Caco-2 (cell line): ENCODE measurements around the gene WNT16. TPM values are rescaled to one million over a fixed set of nuclear protein-coding genes. Genes with fewer than 3 reads are reported as not detected.

Experiments
- BruUV-seq: library from RNA; stranded (reverse); fragments of 400-500 nt; replicated peaks from 2 replicates; lab custom pipeline; 2021; lab: Mats Ljungman, UMichigan
- CTCF ChIA-PET: fragments of 300-600 bp; sonication (Branson Sonifier 250); formaldehyde crosslinking; loops from one replicate; lab custom pipeline; 2022; ENCODE audit warnings: antibody characterized with exemption; lab: Charles Lee
- POLR2A ChIA-PET: fragments of 300-600 bp; sonication (Branson Sonifier 250); formaldehyde crosslinking; loops from one replicate; lab custom pipeline; 2022; ENCODE audit warnings: antibody characterized with exemption; lab: Charles Lee
- DNase-seq, 2 experiments: peaks; one replicate each; pipeline versions ENCODE4 v3.0.0 to v3.0.0-alpha.2; 2020 to 2022
- H3K27me3 ChIP-seq: replicated peaks from 2 replicates; pipeline ENCODE4 v1.6.0; 2011; ENCODE audit warnings: low read length; ENCODE audit not compliant: control insufficient read depth, insufficient read depth
- H3K36me3 ChIP-seq: 2 replicates; pipeline ENCODE4 v1.5.1; 2011; ENCODE audit warnings: low read length; ENCODE audit not compliant: control insufficient read depth, insufficient read depth
- H3K4me1 ChIP-seq: fragments of 250-450 bp; sonication (Bioruptor Pico); 2 replicates; pipeline ENCODE4 v1.5.1; 2020; ENCODE audit warnings: mild to moderate bottlenecking
- H3K4me3 ChIP-seq: 2 replicates; pipeline ENCODE4 v1.5.1; 2011; ENCODE audit warnings: low read depth, mild to moderate bottlenecking, control low read depth, low read length
- H3K9me3 ChIP-seq: fragments of 250-450 bp; sonication (Bioruptor Pico); 2 replicates; pipeline ENCODE4 v1.5.1; 2020; ENCODE audit warnings: mild to moderate bottlenecking, moderate library complexity
- H3K27ac Mint-ChIP-seq: one replicate; pipeline ENCODE4 v1.8.0; 2022; ENCODE audit warnings: mixed read lengths; ENCODE audit not compliant: unreplicated experiment
- H3K27me3 Mint-ChIP-seq: one replicate; pipeline ENCODE4 v1.8.0; 2022; ENCODE audit warnings: mixed read lengths; ENCODE audit not compliant: insufficient read depth, unreplicated experiment
- H3K36me3 Mint-ChIP-seq: one replicate; pipeline ENCODE4 v1.8.0; 2022; ENCODE audit warnings: mild to moderate bottlenecking, mixed read lengths; ENCODE audit not compliant: insufficient read depth, unreplicated experiment
- H3K4me1 Mint-ChIP-seq: one replicate; pipeline ENCODE4 v1.8.0; 2022; ENCODE audit warnings: low read depth, mixed read lengths; ENCODE audit not compliant: unreplicated experiment
- H3K4me3 Mint-ChIP-seq: one replicate; pipeline ENCODE4 v1.8.0; 2022; ENCODE audit warnings: mild to moderate bottlenecking, moderate library complexity, mixed read lengths; ENCODE audit not compliant: unreplicated experiment
- H3K9me3 Mint-ChIP-seq: one replicate; pipeline ENCODE4 v1.8.0; 2022; ENCODE audit warnings: mixed read lengths; ENCODE audit not compliant: unreplicated experiment
- intact Hi-C: fragments of 100-400 bp; cut with micrococcal nuclease; formaldehyde crosslinking; loops from one replicate; pipeline ENCODE4 v1.10.0; 2022; ENCODE audit not compliant: unreplicated experiment
- total RNA-seq: library from RNA; stranded (reverse); gene quantifications from 2 replicates; pipeline ENCODE4 v1.2.3, GENCODE V29; 2022
- TF ChIP-seq, protein P1 (sequence below), 2 experiments: fragments of 200-600 bp in 1 of 2; IDR thresholded peaks; 1 replicate in 1 of 2; 2 replicates in 1 of 2; pipeline versions ENCODE4 v1.5.1 to v1.8.0; 2011 to 2022; ENCODE audit warnings: antibody characterized with exemption in 1 of 2, control low read depth in 1 of 2, inconsistent platforms in 1 of 2, low read depth in 1 of 2, low read length in 1 of 2, mild to moderate bottlenecking in 1 of 2, moderate library complexity in 1 of 2; ENCODE audit not compliant: insufficient read depth in 1 of 2, severe bottlenecking in 1 of 2, unreplicated experiment in 1 of 2

Gene WNT16
- total RNA-seq, 1 experiment from 2014 or later, result not detected

DNA sequence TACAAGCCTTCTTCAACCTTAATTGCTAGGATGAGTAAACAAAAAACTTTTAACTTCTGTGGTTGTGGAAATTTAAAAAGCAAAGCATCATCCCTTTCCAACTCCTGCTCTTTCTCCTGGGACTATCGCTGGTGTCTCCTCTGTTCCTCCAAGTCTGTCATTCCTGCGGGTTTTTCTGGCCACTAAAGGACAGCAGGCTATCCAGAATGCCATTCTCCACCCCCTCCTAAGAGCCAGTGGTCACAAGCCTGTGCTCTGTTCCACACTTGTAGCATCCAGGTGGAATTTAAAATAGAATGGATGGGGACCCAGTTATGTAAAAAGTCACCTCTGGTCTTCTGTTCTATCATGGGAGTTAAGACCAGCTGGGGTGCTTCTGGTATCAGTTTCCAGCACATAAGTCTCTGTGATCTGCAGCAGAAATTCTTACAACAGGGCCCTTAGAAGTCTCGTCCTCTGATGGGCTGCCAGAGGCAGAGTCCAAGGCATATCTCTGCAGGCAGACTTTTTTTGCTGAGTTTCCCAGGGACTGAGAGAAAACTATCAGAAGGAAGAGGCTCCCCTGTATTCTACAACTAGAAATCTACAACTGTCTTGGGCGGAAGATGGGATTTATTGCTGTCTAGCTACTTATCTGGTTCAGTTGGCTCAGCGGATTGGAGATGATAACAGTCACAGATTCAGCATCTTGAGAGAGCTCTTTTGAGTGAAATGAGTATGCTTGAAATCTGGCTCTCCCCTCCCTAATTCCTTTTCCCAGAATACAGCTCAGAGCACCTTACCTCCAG is 5.1 kb upstream of the WNT16 start:
- H3K4me3 Mint-ChIP-seq, result no peak overlapping the region
- Histone ChIP-seq H3K27me3 (0 out of 2 replicates have a peak, but pooled peaks cover 1% of the 10 kb centered on the region), H3K36me3 (no peaks in the 10 kb centered on the region), H3K9me3 (no peaks in the 10 kb centered on the region), H3K4me1 (no peaks in the 10 kb centered on the region), H3K4me3 (no peak overlapping the region)
- peaks cover 18% of the 10 kb centered on the region for H3K27me3 Mint-ChIP-seq
- BruUV-seq, result no TSS peak
- CTCF ChIA-PET, result no interaction called here
- H3K9me3 Mint-ChIP-seq, result no peaks in the 10 kb centered on the region
- intact Hi-C loops, result no loop called here
- POLR2A ChIA-PET, result no interaction called here
- no peaks in the 10 kb centered on the region for H3K36me3 Mint-ChIP-seq
- no peak for DNase-seq
- no peak overlapping the region for H3K27ac Mint-ChIP-seq
- no peaks in the 10 kb centered on the region for H3K4me1 Mint-ChIP-seq
- TF ChIP-seq, protein P1, sequence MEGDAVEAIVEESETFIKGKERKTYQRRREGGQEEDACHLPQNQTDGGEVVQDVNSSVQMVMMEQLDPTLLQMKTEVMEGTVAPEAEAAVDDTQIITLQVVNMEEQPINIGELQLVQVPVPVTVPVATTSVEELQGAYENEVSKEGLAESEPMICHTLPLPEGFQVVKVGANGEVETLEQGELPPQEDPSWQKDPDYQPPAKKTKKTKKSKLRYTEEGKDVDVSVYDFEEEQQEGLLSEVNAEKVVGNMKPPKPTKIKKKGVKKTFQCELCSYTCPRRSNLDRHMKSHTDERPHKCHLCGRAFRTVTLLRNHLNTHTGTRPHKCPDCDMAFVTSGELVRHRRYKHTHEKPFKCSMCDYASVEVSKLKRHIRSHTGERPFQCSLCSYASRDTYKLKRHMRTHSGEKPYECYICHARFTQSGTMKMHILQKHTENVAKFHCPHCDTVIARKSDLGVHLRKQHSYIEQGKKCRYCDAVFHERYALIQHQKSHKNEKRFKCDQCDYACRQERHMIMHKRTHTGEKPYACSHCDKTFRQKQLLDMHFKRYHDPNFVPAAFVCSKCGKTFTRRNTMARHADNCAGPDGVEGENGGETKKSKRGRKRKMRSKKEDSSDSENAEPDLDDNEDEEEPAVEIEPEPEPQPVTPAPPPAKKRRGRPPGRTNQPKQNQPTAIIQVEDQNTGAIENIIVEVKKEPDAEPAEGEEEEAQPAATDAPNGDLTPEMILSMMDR (IDR thresholded peaks at IDR 0.05; ENCODE audit: insufficient read depth in 1 of 2, low read depth in 1 of 2, low read length in 1 of 2, severe bottlenecking in 1 of 2, unreplicated experiment in 1 of 2), result no peak

DNA sequence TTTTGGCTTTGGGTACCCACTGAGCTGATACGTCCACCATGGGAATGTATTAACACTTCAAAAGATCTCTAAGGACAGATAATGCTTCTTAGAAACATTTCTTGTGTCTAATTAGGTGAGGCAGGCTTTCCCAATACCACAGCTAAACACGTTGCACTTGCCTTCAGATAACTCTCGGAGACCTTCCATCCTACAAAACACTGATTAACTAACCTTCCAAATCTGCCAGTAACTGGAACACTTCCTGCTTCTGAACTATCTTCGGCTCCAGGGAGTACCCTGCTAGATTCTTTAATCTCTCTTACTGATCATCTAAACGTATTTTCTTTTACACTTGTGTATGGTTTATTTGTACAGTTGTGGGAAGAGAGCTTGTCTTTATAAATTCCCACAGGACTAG is 1.1 kb upstream of the WNT16 start:
- ChIA-PET CTCF (no interaction called here), POLR2A (no interaction called here)
- 0 out of 2 replicates have a peak, but pooled peaks cover 5% of the 10 kb centered on the region for H3K4me1 ChIP-seq
- no peaks in the 10 kb centered on the region for H3K9me3 ChIP-seq
- Mint-ChIP-seq H3K9me3 (no peaks in the 10 kb centered on the region), H3K4me1 (peaks cover 5% of the 10 kb centered on the region), H3K4me3 (no peak overlapping the region), H3K27ac (no peak overlapping the region), H3K27me3 (peaks cover 34% of the 10 kb centered on the region), H3K36me3 (no peaks in the 10 kb centered on the region)
- no TSS peak for BruUV-seq
- intact Hi-C loops, result no loop called here
- TF ChIP-seq, protein P1 (IDR thresholded peaks at IDR 0.05; ENCODE audit: insufficient read depth in 1 of 2, low read depth in 1 of 2, low read length in 1 of 2, severe bottlenecking in 1 of 2, unreplicated experiment in 1 of 2), result no peak
- 0 out of 2 replicates have a peak, but pooled peaks cover 4% of the 10 kb centered on the region for H3K27me3 ChIP-seq
- H3K4me3 ChIP-seq, result no peak overlapping the region
- no peaks in the 10 kb centered on the region for H3K36me3 ChIP-seq
- no peak for DNase-seq

DNA sequence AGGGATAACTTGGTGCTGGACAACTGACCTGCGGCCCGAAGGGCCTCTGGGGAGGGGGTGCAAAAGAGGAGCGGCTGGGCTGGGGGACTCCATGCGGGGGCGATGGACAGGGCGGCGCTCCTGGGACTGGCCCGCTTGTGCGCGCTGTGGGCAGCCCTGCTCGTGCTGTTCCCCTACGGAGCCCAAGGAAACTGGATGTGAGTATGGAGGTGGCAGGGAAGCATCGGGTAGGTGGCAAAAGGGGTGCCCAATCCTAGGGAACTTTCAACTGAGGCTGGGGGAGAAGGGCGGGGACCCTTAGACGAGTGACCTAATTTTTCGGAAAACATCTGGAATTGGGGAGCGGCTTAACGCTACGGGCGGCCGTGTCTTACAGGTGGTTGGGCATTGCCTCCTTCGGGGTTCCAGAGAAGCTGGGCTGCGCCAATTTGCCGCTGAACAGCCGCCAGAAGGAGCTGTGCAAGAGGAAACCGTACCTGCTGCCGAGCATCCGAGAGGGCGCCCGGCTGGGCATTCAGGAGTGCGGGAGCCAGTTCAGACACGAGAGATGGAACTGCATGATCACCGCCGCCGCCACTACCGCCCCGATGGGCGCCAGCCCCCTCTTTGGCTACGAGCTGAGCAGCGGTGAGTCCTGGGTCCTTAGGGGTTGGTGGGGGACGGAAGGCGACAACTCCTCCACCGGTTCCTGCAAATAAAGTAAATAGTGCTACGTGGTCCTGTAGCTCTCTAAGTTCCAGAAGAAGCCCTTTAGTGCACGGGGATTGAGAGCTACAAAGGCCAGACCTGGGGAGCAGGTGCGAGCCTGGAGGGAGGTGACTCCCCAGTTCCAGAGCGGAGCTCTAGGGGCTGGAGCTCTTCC is 622 bp downstream of the WNT16 start:
- no peaks in the 10 kb centered on the region for H3K36me3 ChIP-seq
- intact Hi-C loops, result no loop called here
- TF ChIP-seq, protein P1 (IDR thresholded peaks at IDR 0.05; ENCODE audit: insufficient read depth in 1 of 2, low read depth in 1 of 2, low read length in 1 of 2, severe bottlenecking in 1 of 2, unreplicated experiment in 1 of 2), result no peak
- no peaks in the 10 kb centered on the region for H3K9me3 Mint-ChIP-seq
- no peaks in the 10 kb centered on the region for H3K36me3 Mint-ChIP-seq
- H3K9me3 ChIP-seq, result no peaks in the 10 kb centered on the region
- H3K27me3 Mint-ChIP-seq, result peaks cover 34% of the 10 kb centered on the region
- 0 out of 2 replicates have a peak, but pooled peaks cover 5% of the 10 kb centered on the region for H3K4me1 ChIP-seq
- peak in 1 of 2 experiments; percentile 16 for DNase-seq
- POLR2A ChIA-PET, result no interaction called here
- no peak overlapping the region for H3K27ac Mint-ChIP-seq
- BruUV-seq, result no TSS peak
- 0 out of 2 replicates have a peak, but pooled peaks cover 4% of the 10 kb centered on the region for H3K27me3 ChIP-seq
- H3K4me3 ChIP-seq, result no peak overlapping the region; the same call in 1 of the 2 replicates
- CTCF ChIA-PET, result interaction anchor here (1.0 kb wide), 1 partner anchor 665 kb away, joined by 3 read pairs; no protein-coding TSS in a partner anchor
- H3K4me3 Mint-ChIP-seq, result peak overlapping the region; percentile 73
- H3K4me1 Mint-ChIP-seq, result peaks cover 5% of the 10 kb centered on the region
